GM12878 (cell line): ENCODE measurements around the gene HHIP. TPM values are rescaled to one million over a fixed set of nuclear protein-coding genes. Genes with fewer than 3 reads are reported as not detected.

ENCODE experiments used
- ATAC-seq: fragments of 200-7000 bp; cut with Tn5 transposase; 3 replicates; pipeline ENCODE4 v1.9.1; 2020; ENCODE audit warnings: mild to moderate bottlenecking, moderate library complexity
- BruUV-seq: library from RNA; stranded (reverse); fragments of 400-500 nt; replicated peaks from 2 replicates; lab custom pipeline; 2021; lab: Mats Ljungman, UMichigan
- CTCF ChIA-PET: fragments of 300-600 bp; sonication (Branson Sonifier 250); formaldehyde crosslinking; extraction: SDS; loops from one replicate; lab custom pipeline; 2021; ENCODE audit warnings: inconsistent platforms; lab: Yijun Ruan, JAX
- POLR2A ChIA-PET: fragments of 350-600 bp; formaldehyde crosslinking; extraction: SDS; loops from one replicate; lab custom pipeline; 2021; ENCODE audit warnings: inconsistent platforms; lab: Charles Lee
- RAD21 ChIA-PET: fragments of 300-600 bp; sonication (Branson Sonifier 250); formaldehyde crosslinking; loops from one replicate; lab custom pipeline; 2023; ENCODE audit warnings: antibody characterized with exemption; ENCODE audit not compliant: unreplicated experiment; lab: Charles Lee
- SMC1A ChIA-PET: fragments of 300-600 bp; sonication (Branson Sonifier 250); formaldehyde crosslinking; loops from one replicate; lab custom pipeline; 2023; ENCODE audit not compliant: unreplicated experiment, uncharacterized antibody; lab: Charles Lee
- DNase-seq: peaks from one replicate; pipeline ENCODE4 v3.0.0-alpha.2; 2011; ENCODE audit warnings: low read depth, low spot score
- FAIRE-seq: peaks from 3 replicates; lab custom pipeline; 2011; peaks lifted over from hg19 to GRCh38; lab: Jason Lieb, UNC
- H2AFZ ChIP-seq: 2 replicates; pipeline ENCODE4 v1.6.0; 2011; ENCODE audit warnings: low read depth, low read length, control low read depth; ENCODE audit not compliant: control insufficient read depth
- H3K27ac ChIP-seq: 2 replicates; pipeline ENCODE4 v1.5.1; 2011; ENCODE audit warnings: control low read depth; ENCODE audit not compliant: control insufficient read depth, insufficient read depth
- H3K27me3 ChIP-seq, 2 experiments: replicated peaks in 1 of 2; 2 replicates each; pipeline versions ENCODE4 v1.6.0 to v1.6.1; 2011; ENCODE audit warnings: low read length in 1 of 2; ENCODE audit not compliant: control insufficient read depth in 2 of 2, insufficient read depth in 2 of 2
- H3K36me3 ChIP-seq, 2 experiments: 2 replicates each; pipeline ENCODE4 v1.5.1; 2011; ENCODE audit warnings: low read length in 1 of 2; ENCODE audit not compliant: control insufficient read depth in 2 of 2, insufficient read depth in 2 of 2
- H3K4me1 ChIP-seq: 2 replicates; pipeline ENCODE4 v1.6.1; 2011; ENCODE audit warnings: mild to moderate bottlenecking, low read length, moderate library complexity, mixed read lengths; ENCODE audit not compliant: control insufficient read depth, insufficient read depth
- H3K4me2 ChIP-seq: 2 replicates; pipeline ENCODE4 v1.6.0; 2011; ENCODE audit warnings: control low read depth; ENCODE audit not compliant: control insufficient read depth, insufficient read depth
- H3K4me3 ChIP-seq: fragments of 200-600 bp; sonication (generic); 2 replicates; pipeline ENCODE4 v1.5.1; 2016
- H3K79me2 ChIP-seq: 2 replicates; pipeline ENCODE4 v1.6.0; 2011; ENCODE audit warnings: low read length; ENCODE audit not compliant: control insufficient read depth, insufficient read depth
- H3K9ac ChIP-seq: 2 replicates; pipeline ENCODE4 v1.8.0; 2011; ENCODE audit warnings: low read length, control low read depth, mixed read lengths; ENCODE audit not compliant: control insufficient read depth, insufficient read depth
- H3K9me3 ChIP-seq: replicated peaks from 3 replicates; pipeline ENCODE4 v1.5.1; 2011; ENCODE audit warnings: mild to moderate bottlenecking, low read length; ENCODE audit not compliant: control insufficient read depth, insufficient read depth
- H4K20me1 ChIP-seq: 2 replicates; pipeline ENCODE4 v1.6.0; 2011; ENCODE audit not compliant: control insufficient read depth, insufficient read depth
- ASH2L ChIP-seq: fragments of 300-600, 200-600 bp; sonication (generic); IDR thresholded peaks from 2 replicates; pipeline ENCODE4 v1.6.1; 2017; ENCODE audit warnings: low read depth, mild to moderate bottlenecking, borderline replicate concordance
- CREB1 ChIP-seq: IDR thresholded peaks from 2 replicates; pipeline ENCODE4 v1.6.1; 2012; ENCODE audit warnings: low read depth, mild to moderate bottlenecking, inconsistent platforms
- CTCF ChIP-seq, 3 experiments: IDR thresholded peaks in 2 of 3; conservative IDR thresholded peaks in 1 of 3; 2 replicates each; pipeline ENCODE4 v1.5.1; 2011; ENCODE audit warnings: low read depth in 3 of 3, low read length in 3 of 3, mild to moderate bottlenecking in 3 of 3, control low read depth in 2 of 3, moderate library complexity in 2 of 3, inconsistent platforms in 1 of 3, mixed read lengths in 1 of 3; ENCODE audit not compliant: control insufficient read depth in 2 of 3, insufficient read depth in 1 of 3; ENCODE audit errors: extremely low read depth in 1 of 3
- HSF1 ChIP-seq: fragments of 150-350 bp; IDR thresholded peaks from 2 replicates; pipeline ENCODE4 v1.6.1; 2014; ENCODE audit warnings: mild to moderate bottlenecking, low read depth, low read length
- JUNB ChIP-seq: IDR thresholded peaks from 2 replicates; pipeline ENCODE4 v1.6.1; 2016; ENCODE audit warnings: antibody characterized with exemption, mild to moderate bottlenecking
- NR2C2 ChIP-seq: IDR thresholded peaks from 2 replicates; pipeline ENCODE4 v1.6.1; 2011; ENCODE audit warnings: borderline replicate concordance, low read depth; ENCODE audit not compliant: control insufficient read depth, insufficient read length
- POU2F2 ChIP-seq: IDR thresholded peaks from 3 replicates; pipeline ENCODE4 v1.6.1; 2011; ENCODE audit warnings: low read depth, mild to moderate bottlenecking, low read length, borderline replicate concordance
- PRDM15 ChIP-seq: fragments of 450-650 bp; formaldehyde crosslinking; IDR thresholded peaks from 2 replicates; pipeline ENCODE4 v1.4.0; 2020; ENCODE audit warnings: mild to moderate bottlenecking, moderate library complexity
- SMARCA5 ChIP-seq: fragments of 450-650 bp; IDR thresholded peaks from 2 replicates; pipeline ENCODE4 v1.6.1; 2017; ENCODE audit warnings: mild to moderate bottlenecking
- SRF ChIP-seq, 2 experiments: IDR thresholded peaks; 2 replicates each; pipeline ENCODE4 v1.6.1; 2011; ENCODE audit warnings: low read depth in 2 of 2, low read length in 2 of 2, mild to moderate bottlenecking in 1 of 2, moderate library complexity in 1 of 2
- WGBS: methylation state at CpG from one replicate; pipeline ENCODE4 v1.1.6; 2016; ENCODE audit warnings: low lambda C conversion rate; ENCODE audit not compliant: insufficient replicate concordance, insufficient coverage; ENCODE audit errors: missing lambda C conversion rate; 5-methylcytosine and 5-hydroxymethylcytosine counted together
- in situ Hi-C: fragments of 300-500 bp; cut with MboI; formaldehyde crosslinking; loops from 9 replicates; pipeline ENCODE4 v1.14.3; 2018; ENCODE audit warnings: mixed read lengths
- intact Hi-C: fragments of 100-400 bp; cut with micrococcal nuclease; formaldehyde crosslinking; loops from one replicate; pipeline ENCODE4 v1.14.2; 2022; ENCODE audit not compliant: unreplicated experiment
- polyA plus RNA-seq, 11 experiments: library from polyadenylated mRNA; depleted of rRNA in 4 of 11; unstranded in 6 of 11; stranded (reverse) in 5 of 11; fragments of >200 nt; fragmentation: Nextera tagmentation in 4 of 11; fragmentation: Illumina TruSeq in 1 of 11; extraction: Ambion mirVana in 4 of 11; extraction: Trizol in 1 of 11; gene quantifications; 1 replicate in 1 of 11; 2 replicates in 10 of 11; pipeline versions ENCODE4 v1.2.1 to v1.2.3, GENCODE V29; 2011 to 2016; ENCODE audit warnings: inconsistent platforms in 2 of 11, missing spikeins in 2 of 11, low read depth in 1 of 11
- total RNA-seq, 4 experiments: library from RNA; depleted of rRNA in 3 of 4; stranded (reverse); fragments of >200 nt in 3 of 4; fragmentation: Illumina TruSeq in 1 of 4; extraction: Trizol in 1 of 4; gene quantifications; 2 replicates each; pipeline versions ENCODE4 v1.2.1 to v1.2.3, GENCODE V29; 2013 to 2021
- TF ChIP-seq, protein P1 (sequence below): fragments of 450-650 bp; IDR thresholded peaks from 2 replicates; pipeline ENCODE4 v1.6.1; 2017; ENCODE audit warnings: low read depth, mild to moderate bottlenecking, moderate library complexity
- TF ChIP-seq, protein P2 (sequence below): IDR thresholded peaks from 2 replicates; pipeline ENCODE4 v1.6.1; 2012; ENCODE audit warnings: low read depth, low read length, improper control_type of control experiment

The HHIP gene
- total and polyA plus RNA-seq, 10 of the 15 experiments (the other 5 are each of a cell fraction or from before 2014, with no cell fraction given) = 0.06 to 0.56 (median 0.24) TPM; not detected in 1

GRCh38 chr4:144711700-144712456 is 65.9 kb downstream of the HHIP start:
- Histone ChIP-seq H3K4me2 (no peak overlapping the region), H3K79me2 (no peaks in the 10 kb centered on the region), H2AFZ (no peak overlapping the region), H3K4me3 (no peak overlapping the region), H3K9ac (no peak overlapping the region), H3K36me3 (no peaks in the 10 kb centered on the region), H3K27ac (no peak overlapping the region), H3K9me3 (no peaks in the 10 kb centered on the region), H3K27me3 (no peaks in the 10 kb centered on the region), H3K4me1 (no peaks in the 10 kb centered on the region), H4K20me1 (no peaks in the 10 kb centered on the region)
- 44% methylated on average over 4 of the region's 4 CpGs for WGBS
- SMC1A ChIA-PET = interaction anchor here (1.1 kb wide), 1 partner anchor 29 kb away, joined by 3 read pairs; no protein-coding TSS in a partner anchor
- DNase-seq (no peak), FAIRE-seq (no peak), ATAC-seq (no peak)
- no TSS peak for BruUV-seq
- CTCF ChIA-PET = no interaction called here
- intact Hi-C loops = no loop called here
- in situ Hi-C loops = no loop called here
- POLR2A ChIA-PET = no interaction called here
- RAD21 ChIA-PET = no interaction called here
- TF ChIP-seq, protein P1, sequence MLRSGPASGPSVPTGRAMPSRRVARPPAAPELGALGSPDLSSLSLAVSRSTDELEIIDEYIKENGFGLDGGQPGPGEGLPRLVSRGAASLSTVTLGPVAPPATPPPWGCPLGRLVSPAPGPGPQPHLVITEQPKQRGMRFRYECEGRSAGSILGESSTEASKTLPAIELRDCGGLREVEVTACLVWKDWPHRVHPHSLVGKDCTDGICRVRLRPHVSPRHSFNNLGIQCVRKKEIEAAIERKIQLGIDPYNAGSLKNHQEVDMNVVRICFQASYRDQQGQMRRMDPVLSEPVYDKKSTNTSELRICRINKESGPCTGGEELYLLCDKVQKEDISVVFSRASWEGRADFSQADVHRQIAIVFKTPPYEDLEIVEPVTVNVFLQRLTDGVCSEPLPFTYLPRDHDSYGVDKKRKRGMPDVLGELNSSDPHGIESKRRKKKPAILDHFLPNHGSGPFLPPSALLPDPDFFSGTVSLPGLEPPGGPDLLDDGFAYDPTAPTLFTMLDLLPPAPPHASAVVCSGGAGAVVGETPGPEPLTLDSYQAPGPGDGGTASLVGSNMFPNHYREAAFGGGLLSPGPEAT = no peak
- TF ChIP-seq CTCF (IDR thresholded peaks at IDR 0.05 in 2 of 3, conservative IDR thresholded peaks at IDR 0.05 in 1 of 3; ENCODE audit: control insufficient read depth in 2 of 3, extremely low read depth in 1 of 3, insufficient read depth in 1 of 3, low read depth in 3 of 3, low read length in 3 of 3) (no peak), SMARCA5 (no peak), ASH2L (no peak), JUNB (no peak), CREB1 (no peak), SRF (IDR thresholded peaks at IDR 0.05; ENCODE audit: low read depth in 2 of 2, low read length in 2 of 2) (no peak), PRDM15 (no peak), HSF1 (no peak), NR2C2 (no peak), POU2F2 (no peak)
- TF ChIP-seq, protein P2, sequence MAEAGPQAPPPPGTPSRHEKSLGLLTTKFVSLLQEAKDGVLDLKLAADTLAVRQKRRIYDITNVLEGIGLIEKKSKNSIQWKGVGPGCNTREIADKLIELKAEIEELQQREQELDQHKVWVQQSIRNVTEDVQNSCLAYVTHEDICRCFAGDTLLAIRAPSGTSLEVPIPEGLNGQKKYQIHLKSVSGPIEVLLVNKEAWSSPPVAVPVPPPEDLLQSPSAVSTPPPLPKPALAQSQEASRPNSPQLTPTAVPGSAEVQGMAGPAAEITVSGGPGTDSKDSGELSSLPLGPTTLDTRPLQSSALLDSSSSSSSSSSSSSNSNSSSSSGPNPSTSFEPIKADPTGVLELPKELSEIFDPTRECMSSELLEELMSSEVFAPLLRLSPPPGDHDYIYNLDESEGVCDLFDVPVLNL = no peak
